Spinal cord (tissue), 10 donors: ENCODE data around the gene CCDC136. TPM values are rescaled to one million over a fixed set of nuclear protein-coding genes. Genes with fewer than 3 reads are reported as not detected.

ENCODE experiments used
- DNase-seq, 6 donors: peaks; one replicate each; pipeline versions ENCODE4 v3.0.0 to v3.0.0-alpha.2; 2013 to 2015; ENCODE audit warnings: low spot score in 6 of 6, low read depth in 4 of 6
- H3K27ac ChIP-seq: one replicate; pipeline ENCODE4 v1.5.1; 2013; ENCODE audit warnings: low read depth, low read length, control low read depth
- H3K27me3 ChIP-seq: one replicate; pipeline ENCODE4 v1.6.1; 2013; ENCODE audit warnings: low read length; ENCODE audit not compliant: control insufficient read depth, insufficient read depth
- H3K36me3 ChIP-seq: one replicate; pipeline ENCODE4 v1.6.1; 2013; ENCODE audit warnings: low read length; ENCODE audit not compliant: control insufficient read depth, insufficient read depth
- H3K4me1 ChIP-seq: one replicate; pipeline ENCODE4 v1.6.1; 2013; ENCODE audit warnings: low read length; ENCODE audit not compliant: control insufficient read depth, insufficient read depth
- H3K4me3 ChIP-seq: one replicate; pipeline ENCODE4 v1.5.1; 2013; ENCODE audit warnings: low read depth, low read length, control low read depth
- H3K9me3 ChIP-seq: one replicate; pipeline ENCODE4 v1.6.1; 2013; ENCODE audit warnings: low read length; ENCODE audit not compliant: control insufficient read depth, insufficient read depth
- WGBS: methylation state at CpG from one replicate; pipeline ENCODE4 v1.1.5; 2013; ENCODE audit warnings: missing lambda C conversion rate; ENCODE audit not compliant: insufficient coverage; 5-methylcytosine and 5-hydroxymethylcytosine counted together
- polyA plus RNA-seq, 2 donors: library from polyadenylated mRNA; unstranded; fragments of 120-200 nt; gene quantifications; one replicate each; pipeline ENCODE4 v1.2.1, GENCODE V29; 2013; ENCODE audit not compliant: insufficient read length in 2 of 2
- total RNA-seq, 2 donors: library from RNA; depleted of rRNA in 1 of 2; stranded (reverse); fragments of 120-200 nt in 1 of 2; fragments of >200 nt in 1 of 2; gene quantifications; one replicate each; pipeline versions ENCODE4 v1.2.3 to v1.2.4, GENCODE V29; 2013 to 2014
- donor health status: healthy.

The CCDC136 gene
- total and polyA plus RNA-seq, 4 donors = 53.9 to 220 (median 130) TPM

DNA sequence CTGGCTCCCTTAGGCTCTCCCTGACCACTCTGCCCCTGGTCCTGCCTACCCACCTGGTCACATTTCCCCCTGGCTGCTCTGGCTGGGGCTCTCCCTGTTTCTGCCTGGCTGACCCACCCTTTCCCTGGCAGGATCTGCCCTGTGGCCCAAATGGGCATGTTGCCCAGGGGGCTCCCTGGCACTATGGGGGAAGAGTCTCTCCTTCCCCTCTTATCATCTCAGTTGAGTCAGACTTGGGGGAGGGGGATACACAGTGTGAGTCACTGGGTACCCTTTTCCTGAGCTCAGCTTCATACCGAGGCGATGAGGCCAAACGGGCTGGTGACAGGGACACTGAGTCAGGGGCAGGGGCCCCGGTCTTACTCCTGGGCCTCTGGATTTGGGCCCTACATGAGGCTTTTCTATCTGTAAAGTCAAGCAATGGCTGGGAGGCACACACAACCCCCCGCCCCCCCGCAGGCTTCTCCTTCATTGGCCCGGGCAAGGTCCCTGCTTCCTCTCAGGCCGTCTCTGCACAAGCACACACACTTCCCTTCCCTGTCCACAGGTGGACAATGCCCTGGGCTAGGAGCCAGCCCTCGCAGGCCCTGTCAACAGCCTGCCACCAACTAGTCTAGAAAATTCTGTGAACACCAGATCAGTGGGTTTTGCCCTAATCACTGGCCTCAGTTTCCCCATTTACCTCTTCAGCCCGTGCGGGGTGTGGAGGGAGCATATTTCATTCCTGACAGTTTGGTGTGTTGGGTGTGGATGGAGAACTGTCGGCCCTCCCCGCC is 37.8 kb downstream of the CCDC136 start:
- H3K27me3 ChIP-seq = peaks cover 19% of the 10 kb centered on the region
- peak in 1 of 6 donors; percentile 26 for DNase-seq
- H3K4me3 ChIP-seq = peak overlapping the region; percentile 24
- WGBS = 33% methylated on average over 9 of the region's 13 CpGs
- peaks cover 62% of the 10 kb centered on the region for H3K4me1 ChIP-seq
- H3K27ac ChIP-seq = peak overlapping the region; percentile 78
- peaks cover 9% of the 10 kb centered on the region for H3K36me3 ChIP-seq
- H3K9me3 ChIP-seq = no peaks in the 10 kb centered on the region

GRCh38 chr7:128830231-128831177 is 38.7 kb downstream of the CCDC136 start, which contains the start of gene FLNC:
TSS of gene FLNC (plus strand) at chr7:128830406. CDS start at chr7:128830638, 232 bp downstream.
- peak in 2 of 6 donors; percentile 37 to 66 for DNase-seq
- Histone ChIP-seq H3K27ac (peak within 1 kb of the TSS; percentile 91), H3K4me3 (peak within 1 kb of the TSS; percentile 59), H3K36me3 (peaks cover 16% of the 10 kb centered on the region), H3K9me3 (no peaks in the 10 kb centered on the region), H3K4me1 (peaks cover 69% of the 10 kb centered on the region), H3K27me3 (peaks cover 19% of the 10 kb centered on the region)
- WGBS = 4% methylated on average over 102 of the region's 109 CpGs

DNA sequence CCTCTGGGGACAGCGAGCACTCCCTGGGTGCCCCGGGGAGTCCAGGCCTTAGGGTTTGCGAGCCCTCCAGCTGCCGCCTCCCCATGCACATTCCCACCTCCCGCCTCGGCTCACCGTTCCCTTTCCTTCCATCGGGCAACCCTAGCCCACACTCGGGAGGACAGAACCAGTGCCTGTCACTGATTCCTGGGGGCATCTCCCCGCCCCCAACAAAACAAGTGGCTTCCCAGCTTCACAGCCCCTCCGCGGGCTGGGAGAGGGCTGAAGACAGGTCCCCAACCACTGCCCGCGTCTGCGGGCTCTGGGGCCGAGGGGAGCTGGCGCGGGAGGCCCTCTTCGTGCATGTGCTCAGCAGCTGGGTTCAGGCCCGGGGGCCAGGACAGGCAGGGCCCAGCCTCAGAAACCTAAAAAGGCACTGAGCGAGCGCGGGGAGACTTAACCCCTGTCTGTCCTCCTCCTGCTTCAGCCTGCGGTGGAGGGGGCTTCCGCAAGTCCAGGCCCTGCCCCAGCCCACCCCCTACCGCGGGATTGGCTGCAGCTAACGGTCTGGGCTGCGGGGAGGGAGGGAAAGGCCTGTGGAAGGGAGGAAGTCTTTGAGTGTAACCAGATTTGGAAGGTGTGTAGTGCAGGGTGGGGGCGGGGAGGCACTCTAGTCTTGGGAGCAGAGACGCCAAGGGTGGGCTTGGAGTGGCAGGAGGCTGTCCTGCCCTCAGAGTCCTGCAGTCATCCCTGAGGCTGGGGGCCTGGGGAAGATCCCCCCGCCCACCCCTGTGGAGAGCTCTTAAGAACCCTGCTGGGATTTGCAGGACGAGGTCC is 39.6 kb downstream of the CCDC136 start:
- WGBS = 10% methylated on average over 29 of the region's 33 CpGs
- peaks cover 25% of the 10 kb centered on the region for H3K36me3 ChIP-seq
- peak overlapping the region; percentile 59 for H3K4me3 ChIP-seq
- peaks cover 78% of the 10 kb centered on the region for H3K4me1 ChIP-seq
- peaks cover 19% of the 10 kb centered on the region for H3K27me3 ChIP-seq
- peak overlapping the region; percentile 91 for H3K27ac ChIP-seq
- DNase-seq = peak in 2 of 6 donors; percentile 72 to 75
- H3K9me3 ChIP-seq = no peaks in the 10 kb centered on the region

DNA sequence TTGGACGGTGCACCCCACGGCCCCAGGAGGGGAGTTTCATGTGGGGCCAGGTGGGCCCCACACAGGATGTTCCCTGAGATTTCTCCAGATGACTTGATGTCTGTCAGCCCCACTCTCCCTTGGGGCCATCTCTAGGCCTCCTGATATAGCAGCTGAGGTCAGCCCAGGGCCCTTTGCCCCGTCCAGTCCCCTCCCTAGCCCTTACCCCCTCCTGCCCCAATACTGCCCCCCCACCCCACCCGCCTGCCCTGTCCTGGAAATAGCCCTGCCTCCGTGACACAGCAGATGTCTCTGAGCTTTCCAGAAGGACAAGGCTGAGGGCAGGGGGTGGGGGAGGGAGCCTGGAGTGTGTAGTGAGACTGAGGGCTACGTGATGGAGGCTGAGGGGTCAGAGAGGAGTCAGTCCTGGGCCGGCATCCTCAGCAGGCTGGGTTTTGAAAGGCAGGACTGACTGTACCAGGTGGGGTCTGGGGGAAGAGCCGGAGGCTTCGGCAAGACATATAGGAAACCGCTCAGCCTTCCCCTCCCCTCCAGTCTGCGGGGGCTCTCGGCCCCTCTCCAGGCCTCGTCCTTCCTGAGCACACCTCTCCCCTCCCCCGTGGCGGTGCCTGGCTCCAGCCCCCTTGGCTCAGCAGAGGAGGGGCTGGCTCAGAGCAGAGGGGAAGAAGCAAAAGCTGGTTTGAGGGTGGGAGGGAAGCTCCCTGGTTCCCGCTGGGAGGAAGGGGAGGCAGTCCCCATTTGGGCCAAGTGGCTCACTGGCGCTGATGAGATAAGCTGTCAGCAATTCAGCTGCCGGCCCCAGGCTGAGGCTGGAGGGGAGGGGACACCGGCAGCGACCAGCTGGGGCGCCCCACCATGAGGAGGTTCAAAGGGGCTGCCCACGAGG is 40.5 kb downstream of the CCDC136 start:
- WGBS = 18% methylated on average over 13 of the region's 22 CpGs
- H3K27ac ChIP-seq = peak overlapping the region; percentile 91
- peaks cover 84% of the 10 kb centered on the region for H3K4me1 ChIP-seq

GRCh38 chr7:128832880-128833147 is 41.0 kb downstream of the CCDC136 start:
- Histone ChIP-seq H3K36me3 (peaks cover 39% of the 10 kb centered on the region), H3K4me3 (peak overlapping the region; percentile 59), H3K4me1 (peaks cover 82% of the 10 kb centered on the region), H3K27me3 (peaks cover 19% of the 10 kb centered on the region), H3K9me3 (no peaks in the 10 kb centered on the region), H3K27ac (peak overlapping the region; percentile 91)
- 36% methylated on average over 2 of the region's 2 CpGs for WGBS
- DNase-seq = no peak

More for the DNA sequence above, 40.5 kb downstream of the CCDC136 start:
- peaks cover 33% of the 10 kb centered on the region for H3K36me3 ChIP-seq
- H3K9me3 ChIP-seq = no peaks in the 10 kb centered on the region
- peak in 2 of 6 donors; percentile 71 to 80 for DNase-seq
- H3K27me3 ChIP-seq = peaks cover 19% of the 10 kb centered on the region
- peak overlapping the region; percentile 59 for H3K4me3 ChIP-seq

DNA sequence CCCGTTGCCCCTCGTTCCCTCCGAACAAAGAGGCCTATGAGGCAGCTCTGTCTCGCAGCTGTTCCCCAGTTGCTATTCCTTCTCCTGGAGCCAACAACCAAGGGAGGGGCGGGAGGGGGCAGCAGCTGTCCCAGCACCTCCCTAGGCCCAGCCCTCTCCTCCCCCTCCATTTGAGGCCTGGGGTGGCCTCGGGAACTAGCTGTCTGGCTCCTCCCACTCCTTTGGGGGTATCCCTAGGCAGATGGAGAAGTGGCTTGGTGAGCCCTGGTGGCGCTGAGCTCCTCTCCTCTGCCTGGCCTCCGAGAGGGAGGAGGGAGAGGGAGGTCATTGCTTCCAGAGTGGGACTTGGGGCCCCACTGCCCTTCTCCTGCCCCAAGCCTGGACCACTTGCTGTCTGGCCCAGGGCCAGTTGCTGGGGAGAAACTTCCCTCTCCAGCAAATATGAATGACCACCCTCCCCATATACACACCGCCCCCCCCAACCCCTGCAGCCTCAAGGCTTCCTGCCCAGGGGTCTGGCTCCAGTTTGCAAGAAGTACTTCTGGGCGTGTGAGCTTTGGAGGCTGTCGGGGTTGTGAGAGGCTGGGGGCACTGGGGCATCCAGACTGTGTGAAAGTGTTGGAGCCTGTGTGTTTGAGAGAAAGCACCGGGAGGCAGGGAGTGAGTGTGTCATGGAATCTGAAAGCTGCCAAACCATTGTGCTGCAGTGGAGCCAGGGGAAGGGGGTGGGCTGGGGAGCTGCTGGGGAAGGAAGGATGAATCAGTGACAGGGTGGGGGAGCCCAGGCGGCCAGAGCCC is 41.6 kb downstream of the CCDC136 start:
- Histone ChIP-seq H3K27ac (peak overlapping the region; percentile 91), H3K27me3 (peaks cover 19% of the 10 kb centered on the region), H3K4me3 (peak overlapping the region; percentile 59), H3K36me3 (peaks cover 45% of the 10 kb centered on the region), H3K4me1 (peaks cover 82% of the 10 kb centered on the region), H3K9me3 (no peaks in the 10 kb centered on the region)
- 7% methylated on average over 9 of the region's 13 CpGs for WGBS
- DNase-seq = peak in 5 of 6 donors; percentile 62 to 92 (median 71)

DNA sequence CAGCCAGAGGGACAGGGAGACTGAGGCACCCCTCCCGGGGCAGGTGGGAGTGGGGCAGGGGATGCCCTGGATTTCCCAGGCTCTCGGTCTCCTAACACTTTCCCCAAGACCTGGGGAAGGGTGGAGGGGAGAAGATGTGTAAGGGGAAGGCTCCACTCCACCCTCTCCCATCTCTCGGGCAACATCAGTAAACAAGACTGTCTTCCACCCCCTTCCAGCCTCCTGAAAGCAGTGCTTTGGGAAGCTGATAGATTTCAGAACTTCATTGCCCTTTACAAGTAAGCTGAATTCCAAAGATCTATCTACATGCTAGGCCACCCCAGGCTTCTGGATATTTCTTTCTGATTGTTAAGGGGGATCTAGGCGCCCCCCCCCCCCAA is 42.2 kb downstream of the CCDC136 start:
- no CpG with 5 or more reads among the region's 4 CpGs for WGBS
- Histone ChIP-seq H3K9me3 (no peaks in the 10 kb centered on the region), H3K36me3 (peaks cover 50% of the 10 kb centered on the region), H3K4me3 (peak overlapping the region; percentile 27), H3K27ac (peak overlapping the region; percentile 91), H3K27me3 (peaks cover 19% of the 10 kb centered on the region), H3K4me1 (peaks cover 78% of the 10 kb centered on the region)
- peak in 1 of 6 donors; percentile 42 for DNase-seq

DNA sequence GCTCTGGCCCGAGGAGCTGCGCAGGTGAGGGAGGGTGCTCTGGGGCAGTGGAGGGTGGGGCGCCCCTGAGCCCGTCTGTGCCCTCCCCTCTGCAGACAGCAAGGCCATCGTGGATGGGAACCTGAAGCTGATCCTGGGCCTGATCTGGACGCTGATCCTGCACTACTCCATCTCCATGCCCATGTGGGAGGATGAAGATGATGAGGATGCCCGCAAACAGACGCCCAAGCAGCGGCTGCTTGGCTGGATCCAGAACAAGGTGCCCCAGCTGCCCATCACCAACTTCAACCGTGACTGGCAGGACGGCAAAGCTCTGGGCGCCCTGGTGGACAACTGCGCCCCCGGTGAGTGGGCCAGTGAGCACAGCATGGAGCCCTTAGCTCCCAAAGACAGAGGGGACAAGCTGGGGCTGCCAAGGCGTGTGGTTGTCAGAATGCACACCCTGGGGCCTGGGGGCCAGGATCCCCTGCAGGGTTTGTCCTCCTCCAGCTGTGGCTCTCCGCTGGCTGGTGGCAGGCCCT is 43.5 kb downstream of the CCDC136 start:
- Histone ChIP-seq H3K4me1 (peaks cover 68% of the 10 kb centered on the region), H3K27me3 (peaks cover 12% of the 10 kb centered on the region), H3K36me3 (peaks cover 64% of the 10 kb centered on the region), H3K4me3 (no peak overlapping the region), H3K9me3 (no peaks in the 10 kb centered on the region), H3K27ac (no peak overlapping the region)
- DNase-seq = no peak
- WGBS = 82% methylated on average over 14 of the region's 16 CpGs
